Stimulated activated CD8-positive, alpha-beta memory T cell treated with anti-CD3 and anti-CD28 coated beads, Interleukin-15, amount 100 ng/mL, for 24 hours (primary cell): ENCODE data around the gene FEM1A.
A peak's percentile ranks its signal among the peaks of the same experiment; 100 is the strongest.
"Not testable (repeated sequence)": the region's sequence is repeated elsewhere in the genome, so short reads cannot be mapped to it uniquely, and the experiment has no call there.

Experiments used
- DNase-seq: peaks from one replicate; pipeline ENCODE4 v3.0.0-alpha.2; 2020; ENCODE audit warnings: low read depth

The FEM1A gene

DNA sequence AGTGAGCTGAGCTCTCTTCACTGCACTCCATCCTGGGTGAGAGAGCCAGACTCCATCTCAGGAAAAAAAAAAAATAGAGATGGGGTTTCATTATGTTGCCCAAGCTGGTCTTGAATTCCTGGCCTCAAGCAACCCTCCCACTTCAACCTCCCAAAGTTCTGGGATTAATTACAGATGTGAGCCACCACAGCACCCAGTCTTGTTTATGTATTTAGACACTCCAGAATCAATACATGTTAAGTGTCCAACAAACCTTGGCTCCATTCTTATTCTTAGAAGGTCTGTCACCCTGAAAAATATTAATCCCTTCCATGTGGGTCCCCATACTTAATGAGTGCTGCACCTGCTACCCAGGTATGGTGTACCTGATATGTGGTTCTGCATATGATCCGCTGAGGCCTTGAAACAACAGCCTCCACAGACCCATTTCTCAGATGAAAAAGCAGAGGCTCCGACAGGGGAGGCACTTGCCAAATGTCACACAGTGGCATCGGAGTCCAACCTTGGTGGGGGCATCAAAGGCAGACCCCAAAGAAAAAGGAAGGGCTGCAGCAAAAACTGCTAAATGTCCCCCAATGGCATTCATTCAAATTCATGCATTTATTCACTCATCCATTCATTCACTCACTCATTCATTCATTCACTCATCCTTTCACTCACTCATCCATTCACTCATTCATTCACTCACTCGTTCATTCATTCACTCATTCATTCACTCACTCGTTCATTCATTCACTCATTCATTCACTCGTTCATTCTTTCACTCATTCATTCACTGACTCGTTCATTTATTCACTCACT lies 23.3 kb downstream of the FEM1A start:
- no peak for DNase-seq

DNA sequence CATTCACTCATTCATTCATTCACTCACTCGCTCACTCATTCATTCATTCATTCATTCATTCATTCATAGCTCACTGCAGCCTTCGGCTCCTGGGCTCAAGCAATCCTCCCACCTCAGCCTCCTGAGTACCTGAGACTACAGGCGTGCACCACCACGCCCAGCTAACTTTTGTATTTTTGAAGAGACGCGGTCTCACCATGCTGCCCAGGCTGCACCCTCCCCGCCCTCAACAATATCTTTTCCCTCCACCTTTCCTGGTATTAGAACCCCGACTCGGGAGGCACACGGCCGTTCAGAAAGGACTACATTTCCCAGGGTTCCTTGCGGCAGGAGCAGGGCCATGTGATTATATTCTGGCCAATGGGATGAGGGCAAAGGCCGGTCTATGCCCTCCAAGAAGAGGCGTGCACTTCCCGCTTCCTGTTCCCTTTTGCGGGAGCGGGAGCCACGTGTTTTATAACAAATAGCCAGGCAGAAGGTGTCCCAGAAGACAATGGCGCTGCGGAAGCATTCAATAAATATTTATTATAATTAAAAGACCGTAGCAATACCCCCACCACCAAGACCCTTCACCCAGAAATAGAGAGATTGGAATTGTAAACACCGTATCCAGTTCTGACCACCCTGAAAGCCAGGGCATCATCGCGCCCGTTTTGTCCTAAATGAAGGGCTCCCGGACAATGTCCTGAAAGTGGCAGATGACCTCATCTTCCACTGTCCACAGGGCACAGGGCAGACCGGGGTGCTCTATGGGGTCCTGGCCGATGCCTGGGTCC lies 24.1 kb downstream of the FEM1A start:
- peak; percentile 42 for DNase-seq

DNA sequence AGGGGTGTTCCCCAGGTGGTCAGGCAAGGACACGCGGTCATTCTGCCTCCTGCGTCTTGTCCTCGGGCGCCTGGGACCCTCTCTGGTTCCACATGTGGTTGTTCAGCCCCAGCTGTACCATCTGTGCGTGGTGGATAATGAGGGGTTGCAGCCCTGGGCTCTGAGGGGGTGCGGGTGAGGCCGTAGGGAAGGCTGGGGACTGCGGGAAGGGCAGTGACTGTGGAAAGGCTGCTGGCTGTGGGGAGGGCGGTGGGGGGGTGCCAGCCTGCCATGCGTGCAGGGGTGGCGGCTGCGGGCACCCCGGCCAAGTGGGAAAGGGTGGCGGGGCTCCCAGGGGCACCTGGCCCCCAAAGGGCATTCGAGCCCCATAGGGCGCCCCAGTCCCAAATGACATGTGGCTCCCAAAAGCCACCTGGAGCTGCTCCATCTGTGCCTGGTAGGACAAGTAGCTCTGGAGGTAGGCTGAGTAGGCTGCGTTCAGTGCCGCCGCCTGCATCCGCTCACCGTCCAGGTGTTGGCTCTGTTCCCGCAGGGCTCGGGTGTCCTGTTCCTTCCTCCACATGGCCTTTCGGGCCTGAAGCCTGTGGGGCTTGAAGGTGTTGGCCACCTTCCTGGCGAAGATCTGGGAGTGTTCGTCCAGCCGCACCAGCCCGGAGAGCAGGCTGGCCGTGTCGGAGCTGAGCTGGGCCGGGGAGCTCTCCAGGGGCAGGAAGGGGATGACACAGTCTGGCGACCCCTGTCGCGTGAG lies 24.8 kb downstream of the FEM1A start:
- no peak for DNase-seq

DNA sequence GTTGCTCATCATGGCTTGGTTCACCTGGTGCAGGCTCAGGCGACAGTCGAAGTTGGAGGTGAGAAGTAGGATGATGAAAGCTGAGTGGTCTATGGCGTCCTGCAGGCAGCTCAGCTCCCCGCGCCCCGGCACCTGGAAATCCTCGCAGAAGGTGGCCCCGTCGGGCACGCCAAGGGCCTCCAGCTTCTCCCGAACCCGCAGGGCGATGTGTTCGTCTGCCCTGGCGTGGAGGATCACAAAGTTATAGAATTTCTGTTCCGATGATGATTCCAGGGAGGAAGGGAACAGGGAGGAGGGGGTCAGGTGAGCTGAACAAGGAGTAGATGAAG lies 25.4 kb downstream of the FEM1A start:
- no peak for DNase-seq

DNA sequence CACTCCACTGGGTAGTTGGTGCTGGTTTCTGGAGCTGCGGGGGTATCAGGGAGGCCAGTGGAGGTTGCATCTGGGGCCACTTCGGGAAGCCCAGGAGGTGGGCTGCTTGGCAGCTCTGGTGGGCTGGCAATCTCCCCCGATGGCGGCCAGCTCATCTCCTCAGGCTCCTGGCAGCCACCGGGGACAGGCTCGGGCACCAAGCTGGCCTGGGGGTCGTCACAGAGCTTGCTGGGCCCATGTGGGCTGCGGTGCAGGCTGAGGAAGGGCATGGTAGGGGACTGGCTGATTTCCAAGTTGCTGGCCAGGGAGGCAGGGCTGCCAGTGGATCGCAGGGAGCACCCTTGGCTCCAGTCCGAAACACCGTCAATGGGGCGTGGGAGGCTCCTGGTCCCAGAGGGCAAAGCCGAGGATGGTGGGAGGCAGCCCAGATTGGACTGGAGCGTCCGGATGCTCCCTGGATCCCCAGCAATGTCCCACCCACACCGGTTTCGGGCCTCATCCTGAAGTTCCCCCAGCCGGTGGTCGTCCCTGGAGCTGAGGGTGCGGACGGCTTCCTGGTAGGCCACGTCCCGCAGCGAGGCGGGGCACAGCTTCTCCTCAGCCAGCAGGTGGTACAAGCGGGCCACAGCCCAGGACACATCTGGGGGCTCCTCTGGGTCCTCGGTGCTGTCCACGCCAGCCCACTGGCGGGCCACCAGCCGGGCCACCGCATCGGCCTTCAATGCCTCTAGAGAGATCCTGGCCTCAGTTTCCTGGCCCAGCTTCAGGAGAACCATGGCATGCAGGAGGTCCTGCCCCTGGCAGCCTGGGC lies 26.1 kb downstream of the FEM1A start:
- no peak for DNase-seq

DNA sequence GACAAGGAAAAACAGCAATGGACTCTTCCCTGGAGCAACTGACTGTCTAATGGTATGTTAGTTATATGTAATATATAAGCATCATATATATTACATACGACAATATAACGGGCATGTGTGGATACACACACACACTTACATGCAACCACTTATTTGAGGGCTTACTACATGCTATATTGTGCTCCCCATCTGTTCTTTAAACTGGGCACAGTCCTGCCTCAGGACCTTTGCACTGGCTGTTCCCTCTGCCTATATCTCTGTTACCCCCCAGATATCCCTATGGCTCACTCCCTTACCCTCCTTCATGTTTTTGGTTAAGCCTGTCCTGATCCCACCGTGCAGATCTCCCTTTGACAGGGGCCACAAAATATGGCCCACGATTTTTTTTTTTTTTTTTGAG lies 29.7 kb downstream of the FEM1A start:
- DNase-seq, result no peak

DNA sequence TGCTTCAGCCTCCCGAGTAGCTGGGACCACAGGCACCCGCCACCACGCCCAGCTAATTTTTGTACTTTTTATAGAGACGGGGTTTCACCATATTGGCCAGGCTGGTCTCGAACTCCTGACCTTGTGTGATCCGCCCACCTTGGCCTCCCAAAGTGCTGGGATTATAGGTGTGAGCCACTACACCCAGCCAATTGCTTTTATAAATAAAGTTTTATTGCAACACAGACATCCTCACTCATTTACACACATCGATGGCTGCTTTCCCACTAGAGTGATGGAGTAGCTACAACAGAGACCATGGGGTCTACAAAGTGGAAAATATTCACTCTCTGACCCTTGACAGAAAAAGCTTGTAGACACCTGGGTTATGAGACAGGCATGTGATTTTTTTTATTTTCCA lies 30.8 kb downstream of the FEM1A start:
- not testable (repeated sequence) for DNase-seq

DNA sequence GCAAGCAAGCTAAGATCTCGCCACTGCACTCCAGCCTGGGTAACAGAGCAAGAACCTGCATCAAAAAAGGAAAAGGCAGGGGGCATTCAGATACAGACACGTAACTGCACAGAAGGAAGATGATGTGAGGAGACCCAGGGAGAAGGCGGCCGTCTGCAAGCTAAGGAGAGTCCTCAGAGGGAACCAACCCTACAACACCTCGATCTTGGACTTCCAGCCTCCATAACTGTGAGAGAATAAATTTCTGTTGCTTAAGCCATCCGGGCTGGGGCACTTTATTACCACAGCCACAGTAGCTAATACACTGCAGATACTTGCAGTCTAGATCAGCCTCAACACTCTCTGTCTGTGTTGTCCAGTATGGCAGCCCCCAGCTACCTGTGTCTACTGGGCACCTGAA lies 32.0 kb downstream of the FEM1A start:
- DNase-seq, result no peak

GRCh38 chr19:4829001-4829712 lies 37.6 kb downstream of the FEM1A start:
- no peak for DNase-seq

GRCh38 chr19:4830332-4830731 lies 38.8 kb downstream of the FEM1A start:
- DNase-seq, result no peak

DNA sequence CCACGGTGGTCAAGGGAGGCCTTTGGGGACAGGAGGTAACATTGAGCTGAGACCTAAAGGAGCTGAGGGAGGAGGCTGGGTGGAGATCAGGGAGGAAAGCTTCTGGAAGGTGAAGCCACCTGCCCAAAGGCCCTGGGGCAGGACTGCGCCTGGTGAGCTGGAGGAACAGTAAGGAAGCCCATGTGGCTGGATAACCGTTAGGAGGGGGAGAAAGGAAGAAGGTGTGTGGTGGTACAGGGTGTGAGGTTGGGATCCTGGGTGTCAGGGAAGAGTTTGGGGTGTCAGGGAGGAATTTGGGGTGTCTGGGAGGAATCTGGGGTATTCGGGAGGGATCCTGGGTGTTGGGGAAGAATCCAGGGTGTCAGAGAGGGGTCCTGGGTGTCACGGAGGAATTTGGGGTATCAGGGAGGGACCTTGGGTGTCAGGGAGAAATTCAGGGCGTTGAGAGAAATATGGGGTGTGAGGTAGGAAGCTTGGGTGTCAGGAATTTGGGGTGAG lies 39.3 kb downstream of the FEM1A start:
- no peak for DNase-seq

GRCh38 chr19:4831304-4831978 lies 39.9 kb downstream of the FEM1A start, which contains the start of gene TICAM1:
Gene TICAM1 (minus strand): TSS chr19:4831712. CDS start chr19:4818377, 13,335 bp downstream.
- DNase-seq, result peak; percentile 52

- not testable (repeated sequence) for DNase-seq
These were observed 40.4 kb downstream of the FEM1A start for GRCh38 chr19:4831979-4832340.

DNA sequence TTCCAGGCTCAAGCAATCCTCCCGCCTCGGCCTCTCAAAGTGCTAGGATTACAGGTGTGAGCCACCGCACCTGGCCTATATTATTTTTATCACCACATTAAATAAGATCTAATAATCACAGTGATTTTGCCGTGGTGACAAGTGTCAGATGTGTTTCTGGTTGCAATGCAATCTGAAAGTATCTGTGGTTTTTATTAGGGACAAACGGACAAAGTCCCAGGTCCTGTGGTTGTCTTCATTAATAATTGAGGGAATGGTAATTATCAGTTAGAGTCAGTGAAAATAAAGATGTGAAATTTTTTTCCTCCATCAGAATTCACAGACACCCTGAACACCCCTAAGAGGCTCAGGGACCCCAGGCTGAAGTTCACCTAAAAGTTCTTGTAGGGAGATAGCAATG lies 41.2 kb downstream of the FEM1A start:
- DNase-seq, result no peak

- no peak for DNase-seq
These were observed 47.7 kb downstream of the FEM1A start for GRCh38 chr19:4839192-4839591.

DNA sequence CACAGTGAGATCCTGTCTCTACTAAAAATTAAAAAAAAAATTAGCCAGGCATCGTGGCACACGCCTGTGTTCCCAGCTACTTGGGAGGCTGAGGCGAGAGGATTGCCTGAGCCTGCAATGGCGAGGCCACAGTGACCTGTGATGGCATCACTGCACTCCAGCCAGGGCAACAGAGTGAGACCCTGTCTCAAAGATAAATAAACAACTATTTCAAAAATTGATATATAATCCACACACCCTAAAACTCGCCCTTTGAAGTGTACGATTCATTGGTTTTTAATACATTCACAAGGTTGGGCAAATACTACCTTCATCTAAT lies 52.1 kb downstream of the FEM1A start:
- no peak for DNase-seq

DNA sequence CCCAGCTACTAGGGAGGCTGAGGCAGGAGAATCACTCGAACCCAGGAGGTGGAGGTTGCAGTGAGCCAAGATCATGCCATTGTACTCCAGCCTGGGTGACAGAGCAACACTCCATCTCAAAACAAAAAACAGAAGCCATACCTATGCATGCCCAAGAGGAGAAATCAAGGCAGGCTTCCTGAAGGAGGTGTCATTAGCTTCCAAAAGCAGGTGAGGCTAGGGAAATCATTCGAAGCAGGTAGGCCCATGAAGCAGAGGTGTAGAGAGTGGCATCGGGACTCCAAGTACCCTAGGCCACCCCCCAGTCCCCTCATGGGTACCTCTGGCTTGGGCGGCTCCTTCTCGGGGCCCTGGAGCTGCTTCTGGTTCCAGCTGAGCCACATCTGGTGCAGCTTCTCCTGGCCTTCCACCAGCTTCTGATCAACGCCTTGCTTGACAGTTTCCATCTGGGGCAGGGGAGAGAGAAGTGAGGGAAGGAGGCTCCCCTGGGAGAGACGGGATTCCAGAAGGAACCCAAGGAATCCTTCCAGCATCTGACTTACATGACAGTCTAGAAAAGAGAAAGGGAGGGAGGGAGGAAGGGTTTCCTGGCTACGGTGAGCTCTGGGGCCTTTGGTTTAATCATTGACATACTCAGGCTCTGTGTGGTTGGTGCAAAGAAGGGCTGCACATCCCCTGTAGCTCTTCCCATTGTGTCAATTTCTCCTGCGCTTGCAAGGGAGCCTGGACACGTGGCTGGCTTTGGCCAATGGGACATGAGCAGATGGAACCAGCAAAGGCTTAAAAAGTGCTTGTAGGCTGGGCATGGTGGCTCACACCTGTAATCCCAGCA lies 53.0 kb downstream of the FEM1A start:
- no peak for DNase-seq

DNA sequence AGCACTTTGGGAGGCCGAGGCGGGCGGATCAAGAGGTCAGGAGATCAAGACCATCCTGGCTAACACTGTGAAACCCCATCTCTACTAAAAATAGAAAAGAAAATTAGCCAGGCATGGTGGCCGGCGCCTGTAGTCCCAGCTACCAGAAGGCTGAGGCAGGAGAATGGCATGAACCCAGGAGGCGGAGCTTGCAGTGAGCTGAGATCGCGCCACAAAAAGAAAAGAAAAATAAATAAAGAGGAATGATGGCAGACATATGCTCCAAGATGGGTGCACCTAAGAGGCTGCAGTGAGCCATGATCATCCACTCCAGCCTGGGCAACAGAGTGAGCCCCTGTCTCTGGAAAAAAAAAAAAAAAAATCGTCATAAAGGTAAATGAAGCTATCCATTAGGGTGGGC lies 54.4 kb downstream of the FEM1A start:
- not testable (repeated sequence) for DNase-seq

GRCh38 chr19:4847190-4847973 lies 55.8 kb downstream of the FEM1A start:
- DNase-seq, result no peak
